KMS-11 (cell line): ENCODE measurements around the gene STAC.

Experiments
- H2AFZ ChIP-seq: fragments of 200-600 bp; sonication (generic); 2 replicates; pipeline ENCODE4 v1.6.1; 2016; ENCODE audit warnings: antibody characterized with exemption, mixed run types, low read depth
- H3K27ac ChIP-seq: fragments of 200-600 bp; sonication (generic); 2 replicates; pipeline ENCODE4 v1.6.1; 2016; ENCODE audit warnings: mild to moderate bottlenecking, mixed run types
- H3K27me3 ChIP-seq: fragments of 200-600 bp; sonication (generic); 2 replicates; pipeline ENCODE4 v1.6.1; 2017; ENCODE audit warnings: mild to moderate bottlenecking, low read depth, mixed run types, moderate library complexity; ENCODE audit not compliant: insufficient read depth
- H3K36me3 ChIP-seq: fragments of 200-600 bp; sonication (generic); 2 replicates; pipeline ENCODE4 v1.6.1; 2017; ENCODE audit warnings: mild to moderate bottlenecking, mixed run types; ENCODE audit not compliant: insufficient read depth
- H3K4me1 ChIP-seq: fragments of 200-600 bp; sonication (generic); 2 replicates; pipeline ENCODE4 v1.6.1; 2016; ENCODE audit warnings: mild to moderate bottlenecking, low read depth, mixed run types; ENCODE audit not compliant: poor library complexity, severe bottlenecking
- H3K4me2 ChIP-seq: fragments of 200-600 bp; sonication (generic); 2 replicates; pipeline ENCODE4 v1.7.0; 2016; ENCODE audit warnings: mild to moderate bottlenecking, mixed run types
- H3K4me3 ChIP-seq: fragments of 200-600 bp; sonication (generic); IDR thresholded peaks from 2 replicates; pipeline ENCODE4 v1.6.1; 2017; ENCODE audit warnings: low read depth, low read length, mixed read lengths; ENCODE audit not compliant: insufficient read depth
- H3K79me2 ChIP-seq: fragments of 200-600 bp; sonication (generic); 2 replicates; pipeline ENCODE4 v1.6.1; 2016; ENCODE audit warnings: low read depth, mixed run types; ENCODE audit not compliant: insufficient read depth
- H3K9ac ChIP-seq: fragments of 200-600 bp; sonication (generic); 2 replicates; pipeline ENCODE4 v1.6.1; 2016; ENCODE audit warnings: mild to moderate bottlenecking, mixed run types
- H4K20me1 ChIP-seq: fragments of 200-600 bp; sonication (generic); 2 replicates; pipeline ENCODE4 v1.6.1; 2016; ENCODE audit warnings: mild to moderate bottlenecking, mixed run types; ENCODE audit not compliant: insufficient read depth
- TF ChIP-seq, protein P1 (sequence below): fragments of 200-600 bp; sonication (generic); conservative IDR thresholded peaks from 2 replicates; pipeline ENCODE4 v1.6.1; 2017; ENCODE audit warnings: low read depth, mild to moderate bottlenecking, antibody characterized with exemption, low read length, moderate library complexity, mixed read lengths

The STAC gene

DNA sequence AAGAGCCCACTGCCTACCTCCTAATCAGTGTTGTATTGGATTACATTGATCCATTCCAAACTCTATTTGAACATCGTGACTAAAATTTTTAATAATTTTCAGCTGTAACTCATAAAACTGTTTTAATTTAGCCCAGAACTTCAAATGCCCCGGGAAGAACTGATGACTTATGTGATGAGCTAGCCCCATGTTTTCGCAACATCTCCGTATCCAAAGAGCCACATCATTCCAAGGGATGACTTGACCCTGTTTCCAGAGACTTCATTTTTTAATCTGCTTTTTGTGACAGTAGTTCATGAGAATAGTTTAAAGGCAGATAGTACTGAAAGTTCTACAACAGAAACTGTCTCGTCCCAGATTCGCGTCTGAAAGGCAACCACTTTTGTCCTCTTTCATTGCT is 97.4 kb downstream of the STAC start:
- Histone ChIP-seq H3K79me2 (no peaks in the 10 kb centered on the region), H3K4me3 (no peak overlapping the region), H3K4me1 (no peaks in the 10 kb centered on the region), H3K4me2 (no peak overlapping the region), H2AFZ (no peak overlapping the region), H3K36me3 (no peaks in the 10 kb centered on the region), H3K27ac (no peak overlapping the region), H4K20me1 (no peaks in the 10 kb centered on the region), H3K27me3 (no peaks in the 10 kb centered on the region), H3K9ac (no peak overlapping the region)
- TF ChIP-seq, protein P1, sequence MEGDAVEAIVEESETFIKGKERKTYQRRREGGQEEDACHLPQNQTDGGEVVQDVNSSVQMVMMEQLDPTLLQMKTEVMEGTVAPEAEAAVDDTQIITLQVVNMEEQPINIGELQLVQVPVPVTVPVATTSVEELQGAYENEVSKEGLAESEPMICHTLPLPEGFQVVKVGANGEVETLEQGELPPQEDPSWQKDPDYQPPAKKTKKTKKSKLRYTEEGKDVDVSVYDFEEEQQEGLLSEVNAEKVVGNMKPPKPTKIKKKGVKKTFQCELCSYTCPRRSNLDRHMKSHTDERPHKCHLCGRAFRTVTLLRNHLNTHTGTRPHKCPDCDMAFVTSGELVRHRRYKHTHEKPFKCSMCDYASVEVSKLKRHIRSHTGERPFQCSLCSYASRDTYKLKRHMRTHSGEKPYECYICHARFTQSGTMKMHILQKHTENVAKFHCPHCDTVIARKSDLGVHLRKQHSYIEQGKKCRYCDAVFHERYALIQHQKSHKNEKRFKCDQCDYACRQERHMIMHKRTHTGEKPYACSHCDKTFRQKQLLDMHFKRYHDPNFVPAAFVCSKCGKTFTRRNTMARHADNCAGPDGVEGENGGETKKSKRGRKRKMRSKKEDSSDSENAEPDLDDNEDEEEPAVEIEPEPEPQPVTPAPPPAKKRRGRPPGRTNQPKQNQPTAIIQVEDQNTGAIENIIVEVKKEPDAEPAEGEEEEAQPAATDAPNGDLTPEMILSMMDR, result no peak

DNA sequence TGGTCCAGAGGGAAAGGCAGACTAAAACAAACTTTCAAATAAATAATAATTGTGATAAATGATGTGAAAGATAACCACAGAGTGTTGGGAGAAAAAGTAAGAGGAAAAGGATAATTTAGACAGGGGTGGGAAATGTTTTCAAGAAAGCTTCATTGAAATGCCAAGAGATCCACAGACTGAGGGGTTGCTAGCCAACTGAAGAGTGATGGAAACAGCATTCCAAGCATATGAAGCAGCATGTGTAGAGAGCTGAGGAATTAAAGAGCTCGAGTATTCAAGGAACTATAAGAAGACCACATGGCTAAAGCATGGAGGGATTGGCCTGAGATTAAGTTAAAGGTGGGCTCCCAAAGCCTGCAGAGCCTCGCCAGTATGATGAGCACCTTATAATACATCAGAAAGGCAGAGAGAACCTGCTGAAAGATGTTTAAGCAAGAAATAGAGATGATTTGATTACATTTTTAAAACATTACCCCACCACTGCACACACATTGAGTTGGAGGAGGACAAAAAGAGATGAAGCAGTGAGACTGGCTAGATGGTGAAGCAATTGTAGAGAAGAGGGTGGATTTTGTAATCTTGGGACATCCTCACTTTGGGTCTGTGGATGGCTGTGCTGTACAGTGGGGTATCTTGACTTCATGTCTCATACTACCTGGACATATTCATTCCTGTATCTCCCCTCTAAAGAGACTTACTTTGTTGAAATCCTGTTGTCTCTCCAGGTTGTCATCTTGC is 100.8 kb downstream of the STAC start:
- Histone ChIP-seq H3K36me3 (no peaks in the 10 kb centered on the region), H3K4me1 (no peaks in the 10 kb centered on the region), H3K79me2 (no peaks in the 10 kb centered on the region), H3K4me2 (no peak overlapping the region), H3K4me3 (no peak overlapping the region), H3K27ac (no peak overlapping the region), H2AFZ (no peak overlapping the region), H3K27me3 (no peaks in the 10 kb centered on the region), H4K20me1 (no peaks in the 10 kb centered on the region), H3K9ac (no peak overlapping the region)
- TF ChIP-seq, protein P1, result no peak

DNA sequence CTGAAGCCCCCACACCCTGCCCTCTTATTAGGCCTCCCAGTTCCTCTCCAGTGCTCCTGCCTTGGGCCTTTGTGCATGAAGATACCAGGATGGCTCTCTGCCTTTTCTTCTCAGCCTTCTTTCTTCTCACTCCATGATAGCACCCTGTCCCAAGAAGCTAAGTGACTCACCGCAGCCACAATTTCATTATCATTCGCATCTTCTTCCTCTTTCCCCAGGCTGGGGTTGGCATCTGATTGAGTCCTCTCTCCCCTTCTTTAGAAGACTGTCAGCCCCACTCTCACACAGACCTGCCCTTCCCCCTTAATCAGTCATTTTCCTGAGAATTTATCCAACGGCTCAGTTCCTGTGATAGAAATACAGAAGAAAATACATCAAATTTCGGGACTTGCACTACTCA is 102.0 kb downstream of the STAC start:
- TF ChIP-seq, protein P1, result no peak
- no peak overlapping the region for H2AFZ ChIP-seq
- no peaks in the 10 kb centered on the region for H3K4me1 ChIP-seq
- H3K4me3 ChIP-seq, result no peak overlapping the region
- no peak overlapping the region for H3K9ac ChIP-seq
- no peak overlapping the region for H3K27ac ChIP-seq
- no peak overlapping the region for H3K4me2 ChIP-seq
- no peaks in the 10 kb centered on the region for H3K27me3 ChIP-seq
- H4K20me1 ChIP-seq, result no peaks in the 10 kb centered on the region
- H3K36me3 ChIP-seq, result no peaks in the 10 kb centered on the region
- no peaks in the 10 kb centered on the region for H3K79me2 ChIP-seq

DNA sequence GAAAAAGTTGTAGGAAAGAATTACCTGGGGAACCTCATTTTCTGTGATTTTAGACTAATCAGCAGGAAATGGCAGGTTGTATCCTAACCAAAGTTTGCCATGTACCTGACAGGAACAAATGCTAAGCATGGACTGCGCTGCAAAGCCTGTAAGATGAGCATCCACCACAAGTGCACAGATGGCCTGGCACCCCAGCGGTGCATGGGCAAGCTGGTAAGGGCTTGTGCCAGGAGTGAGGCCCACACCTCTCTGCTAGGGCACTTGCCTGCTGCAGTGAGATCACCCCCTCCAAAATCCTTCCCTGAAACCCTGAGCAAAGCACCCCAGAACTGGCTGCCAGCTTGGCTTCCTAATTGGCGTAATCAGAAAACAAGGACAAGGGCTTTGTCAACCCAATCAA is 102.6 kb downstream of the STAC start:
- no peak overlapping the region for H3K9ac ChIP-seq
- no peaks in the 10 kb centered on the region for H3K4me1 ChIP-seq
- no peaks in the 10 kb centered on the region for H4K20me1 ChIP-seq
- H3K79me2 ChIP-seq, result no peaks in the 10 kb centered on the region
- TF ChIP-seq, protein P1, result no peak
- H2AFZ ChIP-seq, result no peak overlapping the region
- no peaks in the 10 kb centered on the region for H3K36me3 ChIP-seq
- no peak overlapping the region for H3K4me2 ChIP-seq
- H3K4me3 ChIP-seq, result no peak overlapping the region
- H3K27ac ChIP-seq, result no peak overlapping the region
- H3K27me3 ChIP-seq, result no peaks in the 10 kb centered on the region
